Activated T-helper 2 cell treated with anti-CD3 and anti-CD28 coated beads, Interferon-gamma antibody, Interleukin-2, Interleukin-4, amounts not matched to agents 10 μg/mL and 5 μg/mL and 100 μg/mL, durations not matched to agents 14 hours and 24 hours and 36 hours (primary cell): ENCODE results near the gene FRMD1. TPM values are rescaled to one million over a fixed set of nuclear protein-coding genes. Genes with fewer than 3 reads are reported as not detected.

Experiments
- DNase-seq: peaks from one replicate; pipeline ENCODE4 v3.0.0; 2021; ENCODE audit warnings: low spot score
- H3K27ac Mint-ChIP-seq: one replicate; pipeline ENCODE4 v1.8.0; 2021; ENCODE audit warnings: mixed read lengths
- H3K27me3 Mint-ChIP-seq: one replicate; pipeline ENCODE4 v1.8.0; 2021; ENCODE audit warnings: low read depth, mixed read lengths
- H3K36me3 Mint-ChIP-seq: one replicate; pipeline ENCODE4 v1.8.0; 2021; ENCODE audit warnings: low read depth, mixed read lengths
- H3K4me1 Mint-ChIP-seq: one replicate; pipeline ENCODE4 v1.8.0; 2021; ENCODE audit warnings: low read depth, mixed read lengths
- H3K4me3 Mint-ChIP-seq: one replicate; pipeline ENCODE4 v1.8.0; 2021; ENCODE audit warnings: low read depth, mild to moderate bottlenecking, moderate library complexity, mixed read lengths
- H3K9me3 Mint-ChIP-seq: one replicate; pipeline ENCODE4 v1.8.0; 2021; ENCODE audit warnings: mixed read lengths
- intact Hi-C: fragments of 100-400 bp; cut with micrococcal nuclease; formaldehyde crosslinking; loops from one replicate; pipeline ENCODE4 v1.15.1; 2023
- total RNA-seq: library from RNA; stranded (reverse); gene quantifications from 2 replicates; pipeline ENCODE4 v1.2.3, GENCODE V29; 2022

The FRMD1 gene
- total RNA-seq, 1 donor from 2014 or later = not detected

GRCh38 chr6:168011291-168011690 lies 67.7 kb downstream of the FRMD1 start:
- intact Hi-C loops = no loop called here
- H3K27me3 Mint-ChIP-seq = no peaks in the 10 kb centered on the region
- no peak for DNase-seq
- no peak overlapping the region for H3K4me3 Mint-ChIP-seq
- no peaks in the 10 kb centered on the region for H3K4me1 Mint-ChIP-seq
- H3K27ac Mint-ChIP-seq = no peak overlapping the region
- peaks cover 44% of the 10 kb centered on the region for H3K9me3 Mint-ChIP-seq
- H3K36me3 Mint-ChIP-seq = no peaks in the 10 kb centered on the region

GRCh38 chr6:168009331-168009730 lies 69.7 kb downstream of the FRMD1 start:
- no peak overlapping the region for H3K4me3 Mint-ChIP-seq
- DNase-seq = no peak
- no peaks in the 10 kb centered on the region for H3K4me1 Mint-ChIP-seq
- H3K36me3 Mint-ChIP-seq = no peaks in the 10 kb centered on the region
- H3K27ac Mint-ChIP-seq = no peak overlapping the region
- intact Hi-C loops = no loop called here
- no peaks in the 10 kb centered on the region for H3K27me3 Mint-ChIP-seq
- peaks cover 39% of the 10 kb centered on the region for H3K9me3 Mint-ChIP-seq

- H3K36me3 Mint-ChIP-seq = no peaks in the 10 kb centered on the region
- no peak for DNase-seq
- H3K4me1 Mint-ChIP-seq = no peaks in the 10 kb centered on the region
- peaks cover 35% of the 10 kb centered on the region for H3K9me3 Mint-ChIP-seq
- intact Hi-C loops = no loop called here
- H3K4me3 Mint-ChIP-seq = no peak overlapping the region
- H3K27ac Mint-ChIP-seq = no peak overlapping the region
- H3K27me3 Mint-ChIP-seq = no peaks in the 10 kb centered on the region
Observed at GRCh38 chr6:168007592-168008338, 71.2 kb downstream of the FRMD1 start.

GRCh38 chr6:168005796-168006195 lies 73.2 kb downstream of the FRMD1 start:
- no peak for DNase-seq
- Mint-ChIP-seq H3K27ac (no peak overlapping the region), H3K4me1 (no peaks in the 10 kb centered on the region), H3K9me3 (peaks cover 18% of the 10 kb centered on the region), H3K27me3 (no peaks in the 10 kb centered on the region), H3K36me3 (no peaks in the 10 kb centered on the region), H3K4me3 (no peak overlapping the region)
- intact Hi-C loops = no loop called here

GRCh38 chr6:168004945-168005344 lies 74.1 kb downstream of the FRMD1 start:
- no peak for DNase-seq
- Mint-ChIP-seq H3K27ac (no peak overlapping the region), H3K36me3 (no peaks in the 10 kb centered on the region), H3K4me3 (no peak overlapping the region), H3K27me3 (no peaks in the 10 kb centered on the region), H3K4me1 (no peaks in the 10 kb centered on the region), H3K9me3 (peaks cover 9% of the 10 kb centered on the region)
- intact Hi-C loops = no loop called here

GRCh38 chr6:168004023-168004422 lies 75.0 kb downstream of the FRMD1 start:
- Mint-ChIP-seq H3K4me1 (no peaks in the 10 kb centered on the region), H3K36me3 (no peaks in the 10 kb centered on the region), H3K4me3 (no peak overlapping the region), H3K27ac (no peak overlapping the region), H3K9me3 (peaks cover 5% of the 10 kb centered on the region), H3K27me3 (no peaks in the 10 kb centered on the region)
- DNase-seq = no peak
- intact Hi-C loops = no loop called here

Other genes with a start within 250 kb of the FRMD1 start
- not detected in 2 replicates for gene KIF25, start 81.5 kb downstream of the FRMD1 start, total RNA-seq
- gene DACT2, start 240.6 kb upstream of the FRMD1 start, total RNA-seq = 0.80 and 0.87 TPM in 2 replicates